ENCODE measurements around the gene FHOD3. TPM values are rescaled to one million over a fixed set of nuclear protein-coding genes. Genes with fewer than 3 reads are reported as not detected.

Gene FHOD3
- total and polyA plus RNA-seq, 7 experiments from 2014 or later = not detected

DNA sequence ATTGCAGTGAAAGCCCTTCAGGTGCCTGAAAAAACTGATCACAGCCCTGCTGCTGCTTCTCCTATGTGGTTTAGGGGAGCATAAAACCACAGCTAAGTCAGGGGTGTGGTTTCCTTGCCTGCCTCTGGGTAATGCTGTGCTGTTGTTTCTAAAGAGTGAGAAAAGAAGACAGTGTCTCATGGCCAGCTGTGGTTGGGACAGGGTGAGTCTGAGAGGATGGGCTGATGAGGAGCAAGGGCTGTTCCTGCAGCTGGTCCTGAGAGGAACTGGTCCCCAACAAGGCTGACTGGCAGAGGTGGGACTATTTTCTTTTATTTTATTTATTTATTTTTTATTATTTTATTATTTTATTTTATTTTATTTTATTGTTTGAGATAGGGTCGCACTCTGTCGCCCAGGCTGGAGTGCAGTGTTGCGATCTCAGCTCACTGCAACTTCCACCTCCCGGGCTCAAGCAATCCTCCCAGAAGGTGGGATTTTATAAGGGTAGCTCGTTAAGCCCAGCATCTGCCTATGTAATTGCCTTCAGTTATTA, 236.7 kb downstream of the FHOD3 start:
- H3K27ac Mint-ChIP-seq = no peak overlapping the region
- ATAC-seq = no peak
- no peaks in the 10 kb centered on the region for H3K36me3 Mint-ChIP-seq
- H3K4me1 ChIP-seq (ENCODE audit: control insufficient read depth in 2 of 2, insufficient read depth in 2 of 2, low read length in 2 of 2) = no peaks in the 10 kb centered on the region
- CTCF ChIA-PET = no interaction called here
- H3K4me3 ChIP-seq (ENCODE audit: low read length) = no peak overlapping the region
- DNase-seq = no peak
- H3K27ac ChIP-seq (ENCODE audit: low read depth, low read length) = no peak overlapping the region
- peaks cover 0 to 8% (median 0%) of the 10 kb centered on the region in 7 donors for H3K4me1 Mint-ChIP-seq
- intact Hi-C loops (cut with micrococcal nuclease) = no loop called here
- H3K4me3 Mint-ChIP-seq = no peak overlapping the region
- POLR2A ChIA-PET = interaction anchor here (0.5 kb wide), 1 partner anchor 756 kb away, joined by 3 read pairs; no protein-coding TSS in a partner anchor
- H3K27me3 Mint-ChIP-seq = peaks cover 0 to 36% (median 6%) of the 10 kb centered on the region in 5 donors
- no peaks in the 10 kb centered on the region for H3K9me3 ChIP-seq (ENCODE audit: control insufficient read depth in 2 of 3, low read length in 3 of 3)
- no peaks in the 10 kb centered on the region for H3K27me3 ChIP-seq (ENCODE audit: control insufficient read depth in 2 of 2, insufficient read depth in 2 of 2, low read length in 2 of 2)
- peaks cover 0 to 4% (median 0%) of the 10 kb centered on the region in 11 donors for H3K9me3 Mint-ChIP-seq
- H3K36me3 ChIP-seq (ENCODE audit: control insufficient read depth in 2 of 3, insufficient read depth in 3 of 3, low read length in 3 of 3) = no peaks in the 10 kb centered on the region

DNA sequence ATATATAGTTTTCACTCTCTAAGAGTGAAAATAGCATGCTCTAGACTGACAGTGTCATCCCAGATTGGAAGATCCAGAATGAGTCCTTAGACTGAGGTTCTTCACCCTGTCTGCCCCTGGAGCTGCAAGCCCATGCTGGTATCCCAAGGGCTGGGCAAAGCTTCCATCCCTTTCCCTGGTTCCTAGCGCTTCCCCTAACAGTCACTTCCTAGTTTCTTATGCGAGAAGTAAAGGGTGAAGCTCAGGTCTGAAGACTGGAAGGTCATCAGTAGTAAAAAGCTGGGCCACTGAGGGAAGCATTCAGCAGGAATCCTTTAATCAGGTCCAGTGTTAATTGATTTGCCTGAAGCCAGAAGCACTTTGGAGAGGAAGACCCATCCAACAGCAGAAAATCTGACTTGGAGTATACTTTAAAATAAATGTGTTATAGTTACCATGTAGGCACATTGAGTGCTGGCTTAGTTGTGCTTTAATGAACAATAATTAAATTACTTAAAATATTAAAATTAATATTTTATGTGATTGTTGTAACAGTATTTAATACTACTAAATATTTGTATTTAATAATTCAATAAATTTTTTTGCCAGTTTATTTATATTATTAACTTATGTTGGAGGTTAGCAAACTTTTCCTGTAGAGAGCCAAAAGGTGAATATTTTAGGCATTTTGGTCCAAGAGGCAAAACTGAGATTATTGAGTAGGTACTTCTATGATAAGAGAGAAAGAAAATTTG, 237.9 kb downstream of the FHOD3 start:
- Histone ChIP-seq H3K9me3 (ENCODE audit: control insufficient read depth in 2 of 3, low read length in 3 of 3) (no peaks in the 10 kb centered on the region), H3K36me3 (ENCODE audit: control insufficient read depth in 2 of 3, insufficient read depth in 3 of 3, low read length in 3 of 3) (no peaks in the 10 kb centered on the region), H3K4me3 (ENCODE audit: low read length) (no peak overlapping the region), H3K4me1 (ENCODE audit: control insufficient read depth in 2 of 2, insufficient read depth in 2 of 2, low read length in 2 of 2) (no peaks in the 10 kb centered on the region), H3K27ac (ENCODE audit: low read depth, low read length) (no peak overlapping the region), H3K27me3 (ENCODE audit: control insufficient read depth in 2 of 2, insufficient read depth in 2 of 2, low read length in 2 of 2) (no peaks in the 10 kb centered on the region)
- DNase-seq (no peak), ATAC-seq (no peak)
- H3K27me3 Mint-ChIP-seq = peaks cover 0 to 40% (median 9%) of the 10 kb centered on the region in 5 donors
- H3K4me1 Mint-ChIP-seq = peaks cover 0 to 8% (median 0%) of the 10 kb centered on the region in 7 donors
- peaks cover 0 to 4% (median 0%) of the 10 kb centered on the region in 11 donors for H3K9me3 Mint-ChIP-seq
- H3K27ac Mint-ChIP-seq = no peak overlapping the region
- ChIA-PET POLR2A (no interaction called here), CTCF (no interaction called here)
- intact Hi-C loops (cut with micrococcal nuclease) = no loop called here
- H3K4me3 Mint-ChIP-seq = no peak overlapping the region
- no peaks in the 10 kb centered on the region for H3K36me3 Mint-ChIP-seq

DNA sequence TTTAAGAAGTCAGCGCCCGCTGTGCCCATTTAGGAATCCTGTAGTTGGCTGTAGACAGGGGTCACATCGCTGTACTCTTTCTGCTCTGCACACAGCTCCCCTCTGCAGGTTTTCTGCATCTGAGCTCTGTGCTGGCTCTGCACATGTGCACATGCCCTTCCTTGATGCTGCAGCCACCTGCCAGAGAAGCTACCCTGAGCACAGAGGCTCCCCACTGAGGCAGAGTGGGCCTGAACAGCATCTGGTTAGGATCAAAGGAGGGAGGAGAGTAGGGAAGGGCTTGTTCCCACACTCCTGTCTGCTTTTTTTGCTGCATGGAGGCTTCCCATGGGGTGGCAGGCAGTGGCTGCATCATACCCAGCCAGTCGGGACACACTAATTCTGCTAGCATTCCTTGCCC, 238.9 kb downstream of the FHOD3 start:
- Histone ChIP-seq H3K4me1 (ENCODE audit: control insufficient read depth in 2 of 2, insufficient read depth in 2 of 2, low read length in 2 of 2) (no peaks in the 10 kb centered on the region), H3K27me3 (ENCODE audit: control insufficient read depth in 2 of 2, insufficient read depth in 2 of 2, low read length in 2 of 2) (no peaks in the 10 kb centered on the region), H3K36me3 (ENCODE audit: control insufficient read depth in 2 of 3, insufficient read depth in 3 of 3, low read length in 3 of 3) (no peaks in the 10 kb centered on the region), H3K4me3 (ENCODE audit: low read length) (no peak overlapping the region), H3K9me3 (ENCODE audit: control insufficient read depth in 2 of 3, low read length in 3 of 3) (no peaks in the 10 kb centered on the region), H3K27ac (ENCODE audit: low read depth, low read length) (no peak overlapping the region)
- Mint-ChIP-seq H3K27me3 (peaks cover 0 to 37% (median 9%) of the 10 kb centered on the region in 5 donors), H3K36me3 (no peaks in the 10 kb centered on the region), H3K4me3 (no peak overlapping the region), H3K4me1 (peaks cover 0 to 8% (median 0%) of the 10 kb centered on the region in 7 donors), H3K27ac (no peak overlapping the region), H3K9me3 (peaks cover 0 to 4% (median 0%) of the 10 kb centered on the region in 11 donors)
- no peak for DNase-seq
- ChIA-PET POLR2A (no interaction called here), CTCF (no interaction called here)
- ATAC-seq = no peak
- intact Hi-C loops (cut with micrococcal nuclease) = no loop called here

DNA sequence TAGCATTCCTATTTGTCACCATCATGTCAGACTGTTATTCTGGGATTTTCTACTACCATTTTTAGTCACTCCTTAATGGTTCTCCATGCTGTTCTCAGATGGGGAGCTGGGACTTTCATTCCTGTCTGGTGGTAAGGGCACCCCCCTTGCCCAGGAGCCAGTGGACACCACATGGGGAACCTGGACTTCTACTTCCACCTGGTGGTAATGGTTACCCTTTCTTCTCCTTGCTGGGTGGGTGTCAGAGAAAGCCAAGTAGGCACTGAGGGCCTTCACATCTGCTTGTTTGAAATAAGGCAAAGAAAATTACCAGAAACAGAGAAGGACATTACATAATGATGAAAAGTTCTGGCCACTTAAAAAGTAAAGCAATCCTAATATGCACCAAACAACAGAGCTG, 239.8 kb downstream of the FHOD3 start:
- Histone ChIP-seq H3K4me1 (ENCODE audit: control insufficient read depth in 2 of 2, insufficient read depth in 2 of 2, low read length in 2 of 2) (no peaks in the 10 kb centered on the region), H3K4me3 (ENCODE audit: low read length) (no peak overlapping the region), H3K36me3 (ENCODE audit: control insufficient read depth in 2 of 3, insufficient read depth in 3 of 3, low read length in 3 of 3) (no peaks in the 10 kb centered on the region), H3K9me3 (ENCODE audit: control insufficient read depth in 2 of 3, low read length in 3 of 3) (no peaks in the 10 kb centered on the region), H3K27ac (ENCODE audit: low read depth, low read length) (no peak overlapping the region), H3K27me3 (ENCODE audit: control insufficient read depth in 2 of 2, insufficient read depth in 2 of 2, low read length in 2 of 2) (no peaks in the 10 kb centered on the region)
- Mint-ChIP-seq H3K27me3 (peaks cover 0 to 28% (median 5%) of the 10 kb centered on the region in 5 donors), H3K9me3 (peaks cover 0 to 4% (median 0%) of the 10 kb centered on the region in 11 donors), H3K4me3 (no peak overlapping the region), H3K4me1 (peaks cover 0 to 8% (median 0%) of the 10 kb centered on the region in 7 donors), H3K27ac (no peak overlapping the region), H3K36me3 (no peaks in the 10 kb centered on the region)
- POLR2A ChIA-PET = no interaction called here
- CTCF ChIA-PET = no interaction called here
- DNase-seq = no peak
- ATAC-seq = no peak
- intact Hi-C loops (cut with micrococcal nuclease) = no loop called here

DNA sequence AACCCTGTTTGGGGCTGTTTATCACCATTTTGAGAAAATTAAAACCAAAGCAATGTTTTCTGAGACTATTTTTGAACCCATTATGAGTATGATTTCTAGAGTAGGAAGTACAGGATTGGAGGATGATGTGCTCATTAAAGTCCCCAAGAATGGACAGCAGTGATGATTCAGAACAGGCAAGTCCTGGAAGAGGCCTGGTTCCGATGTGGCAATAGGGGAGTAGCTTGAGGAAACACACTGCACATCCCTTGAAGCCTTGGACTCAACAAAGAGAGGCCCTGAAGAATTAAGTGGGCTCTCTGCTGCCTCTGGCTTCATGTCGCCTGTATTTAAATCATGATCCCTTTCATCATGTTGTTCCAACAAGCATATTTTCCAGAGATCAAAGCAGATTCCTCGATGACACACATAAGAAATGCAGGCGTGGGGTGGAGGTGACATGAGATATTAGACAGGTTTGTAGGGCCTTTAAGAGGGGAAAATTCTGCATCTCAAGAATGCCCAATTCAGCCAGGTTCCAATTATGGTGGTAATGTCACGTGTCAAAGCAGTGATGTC, 242.2 kb downstream of the FHOD3 start:
- CTCF ChIA-PET = no interaction called here
- no peaks in the 10 kb centered on the region for H3K9me3 ChIP-seq (ENCODE audit: control insufficient read depth in 2 of 3, low read length in 3 of 3)

DNA sequence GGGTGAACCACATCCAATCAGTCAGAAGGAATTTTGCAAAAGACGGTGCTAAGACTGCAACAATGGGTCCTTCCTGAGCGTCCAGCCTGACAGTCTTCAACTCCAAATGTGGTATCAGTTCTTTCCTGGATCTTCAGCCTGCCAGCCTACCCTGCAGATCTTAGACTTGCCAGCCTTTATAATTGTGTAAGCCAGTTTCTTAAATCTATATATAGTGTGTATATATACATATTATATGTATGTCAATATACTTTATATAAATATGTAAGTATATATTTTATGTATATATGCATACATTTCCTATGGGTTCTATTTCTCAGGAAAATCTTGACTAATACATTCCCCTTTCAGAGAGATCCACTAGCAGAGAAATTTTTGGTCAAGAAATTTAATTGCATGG, 245.5 kb downstream of the FHOD3 start:
- POLR2A ChIA-PET = no interaction called here
- CTCF ChIA-PET = no interaction called here
- intact Hi-C loops (cut with micrococcal nuclease) = no loop called here

More for the DNA sequence above, 242.2 kb downstream of the FHOD3 start:
- no peaks in the 10 kb centered on the region for H3K36me3 ChIP-seq (ENCODE audit: control insufficient read depth in 2 of 3, insufficient read depth in 3 of 3, low read length in 3 of 3)
- Mint-ChIP-seq H3K4me1 (no peaks in the 10 kb centered on the region), H3K4me3 (no peak overlapping the region), H3K36me3 (no peaks in the 10 kb centered on the region), H3K27me3 (peaks cover 0 to 9% (median 5%) of the 10 kb centered on the region in 5 donors), H3K9me3 (peaks cover 0 to 4% (median 0%) of the 10 kb centered on the region in 11 donors), H3K27ac (no peak overlapping the region)
- H3K27me3 ChIP-seq (ENCODE audit: control insufficient read depth in 2 of 2, insufficient read depth in 2 of 2, low read length in 2 of 2) = no peaks in the 10 kb centered on the region
- no peak overlapping the region for H3K27ac ChIP-seq (ENCODE audit: low read depth, low read length)
- H3K4me3 ChIP-seq (ENCODE audit: low read length) = no peak overlapping the region
- intact Hi-C loops (cut with micrococcal nuclease) = no loop called here
- ATAC-seq (no peak), DNase-seq (no peak)
- H3K4me1 ChIP-seq (ENCODE audit: control insufficient read depth in 2 of 2, insufficient read depth in 2 of 2, low read length in 2 of 2) = no peaks in the 10 kb centered on the region
- POLR2A ChIA-PET = no interaction called here

More for the DNA sequence above, 245.5 kb downstream of the FHOD3 start:
- no peaks in the 10 kb centered on the region for H3K4me1 ChIP-seq (ENCODE audit: control insufficient read depth in 2 of 2, insufficient read depth in 2 of 2, low read length in 2 of 2)
- no peaks in the 10 kb centered on the region for H3K27me3 ChIP-seq (ENCODE audit: control insufficient read depth in 2 of 2, insufficient read depth in 2 of 2, low read length in 2 of 2)
- no peaks in the 10 kb centered on the region for H3K4me1 Mint-ChIP-seq
- H3K9me3 Mint-ChIP-seq = peaks cover 0 to 4% (median 0%) of the 10 kb centered on the region in 11 donors
- no peak overlapping the region for H3K4me3 ChIP-seq (ENCODE audit: low read length)
- no peaks in the 10 kb centered on the region for H3K9me3 ChIP-seq (ENCODE audit: control insufficient read depth in 2 of 3, low read length in 3 of 3)
- no peak overlapping the region for H3K4me3 Mint-ChIP-seq
- H3K27ac ChIP-seq (ENCODE audit: low read depth, low read length) = no peak overlapping the region
- H3K27ac Mint-ChIP-seq = no peak overlapping the region
- H3K36me3 ChIP-seq (ENCODE audit: control insufficient read depth in 2 of 3, insufficient read depth in 3 of 3, low read length in 3 of 3) = no peaks in the 10 kb centered on the region
- ATAC-seq = no peak
- H3K27me3 Mint-ChIP-seq = peaks cover 0 to 5% (median 4%) of the 10 kb centered on the region in 5 donors
- DNase-seq = no peak
- H3K36me3 Mint-ChIP-seq = no peaks in the 10 kb centered on the region

All from naive thymus-derived CD4-positive, alpha-beta T cell (primary cell).